A549 (cell line): Measurements from ENCODE around the gene GLB1L2. TPM values are rescaled to one million over a fixed set of nuclear protein-coding genes. Genes with fewer than 3 reads are reported as not detected.

Source experiments
- ATAC-seq, 2 experiments: fragments of 200-7000 bp in 1 of 2; fragments of >200 bp in 1 of 2; cut with Nextera tagmentation in 1 of 2; cut with Tn5 transposase in 1 of 2; 3 replicates each; pipeline versions ENCODE4 v1.8.0 to v1.9.1; 2018 to 2020; ENCODE audit warnings: mild to moderate bottlenecking in 1 of 2, moderate library complexity in 1 of 2
- CTCF ChIA-PET: fragments of 300-600 bp; sonication (Branson Sonifier 250); formaldehyde crosslinking; extraction: SDS; loops from one replicate; lab custom pipeline; 2021; ENCODE audit warnings: antibody characterized with exemption, inconsistent platforms; lab: Yijun Ruan, JAX
- POLR2A ChIA-PET: fragments of 350-600 bp; formaldehyde crosslinking; extraction: SDS; loops from one replicate; lab custom pipeline; 2021; ENCODE audit warnings: antibody characterized with exemption, inconsistent platforms; lab: Yijun Ruan, JAX
- DNase-seq, 2 experiments: peaks; one replicate each; pipeline versions ENCODE4 v3.0.0 to v3.0.0-alpha.2; 2011 to 2016; ENCODE audit warnings: low read depth in 1 of 2, low spot score in 1 of 2
- FAIRE-seq: peaks from 2 replicates; lab custom pipeline; 2011; peaks lifted over from hg19 to GRCh38; lab: Jason Lieb, UNC
- H3K27ac ChIP-seq, 2 experiments: fragments of >200 bp; sonication (Bioruptor Twin); formaldehyde crosslinking; 3 replicates each; pipeline ENCODE4 v1.5.1; 2016 to 2017
- H3K4me1 ChIP-seq: fragments of >200 bp; sonication (Bioruptor Twin); formaldehyde crosslinking; 3 replicates; pipeline ENCODE4 v1.6.1; 2016
- H3K4me2 ChIP-seq: fragments of >200 bp; sonication (Bioruptor Twin); formaldehyde crosslinking; 3 replicates; pipeline ENCODE4 v1.6.1; 2016
- H3K4me3 ChIP-seq: fragments of >200 bp; sonication (Bioruptor Twin); formaldehyde crosslinking; 3 replicates; pipeline ENCODE4 v1.5.1; 2016
- H3K9me3 ChIP-seq: fragments of >200 bp; sonication (Bioruptor Twin); formaldehyde crosslinking; 3 replicates; pipeline ENCODE4 v1.6.1; 2016
- CBX8 ChIP-seq: fragments of 200-600 bp; sonication (generic); IDR thresholded peaks from 2 replicates; pipeline ENCODE4 v1.6.1; 2016
- CEBPB ChIP-seq, 2 experiments: fragments of >200 bp in 1 of 2; sonication (Bioruptor Twin) in 1 of 2; formaldehyde crosslinking in 1 of 2; IDR thresholded peaks; 2 replicates each; pipeline ENCODE4 v1.6.1; 2012 to 2016
- CHD4 ChIP-seq: fragments of 200-600 bp; sonication (generic); IDR thresholded peaks from 2 replicates; pipeline ENCODE4 v1.6.1; 2016; ENCODE audit warnings: antibody characterized with exemption, mild to moderate bottlenecking, borderline replicate concordance
- EHF ChIP-seq: fragments of 250-450 bp; sonication (Bioruptor Pico); IDR thresholded peaks from 2 replicates; pipeline ENCODE4 v1.5.0; 2020; ENCODE audit warnings: mild to moderate bottlenecking
- ESRRA ChIP-seq: fragments of 150-350 bp; IDR thresholded peaks from 2 replicates; pipeline ENCODE4 v1.6.1; 2014; ENCODE audit warnings: mild to moderate bottlenecking, low read length, borderline replicate concordance
- FOXS1 ChIP-seq: fragments of 250-450 bp; sonication (Bioruptor Pico); IDR thresholded peaks from 2 replicates; pipeline ENCODE4 v1.5.0; 2020; ENCODE audit warnings: mild to moderate bottlenecking, moderate library complexity
- GATA3 ChIP-seq: IDR thresholded peaks from 2 replicates; pipeline ENCODE4 v1.6.1; 2012; ENCODE audit warnings: borderline replicate concordance
- HES2 ChIP-seq: fragments of >200 bp; sonication (Bioruptor Twin); formaldehyde crosslinking; IDR thresholded peaks from 2 replicates; pipeline ENCODE4 v1.6.1; 2016
- HEYL ChIP-seq: fragments of 250-450 bp; sonication (Bioruptor Pico); IDR thresholded peaks from 2 replicates; pipeline ENCODE4 v1.8.0; 2021; ENCODE audit warnings: mild to moderate bottlenecking, moderate library complexity
- HMGXB4 ChIP-seq: fragments of 250-450 bp; sonication (Bioruptor Pico); IDR thresholded peaks from 2 replicates; pipeline ENCODE4 v1.5.0; 2021; ENCODE audit warnings: mild to moderate bottlenecking, moderate library complexity, borderline replicate concordance
- JUNB ChIP-seq: fragments of >200 bp; sonication (Bioruptor Twin); formaldehyde crosslinking; IDR thresholded peaks from 2 replicates; pipeline ENCODE4 v1.6.1; 2016
- MAFK ChIP-seq: fragments of 450-650 bp; IDR thresholded peaks from 2 replicates; pipeline ENCODE4 v1.6.1; 2014; ENCODE audit not compliant: partially characterized antibody
- MAX ChIP-seq: IDR thresholded peaks from 2 replicates; pipeline ENCODE4 v1.6.1; 2012
- MAZ ChIP-seq: fragments of 150-350 bp; IDR thresholded peaks from 2 replicates; pipeline ENCODE4 v1.6.1; 2014; ENCODE audit warnings: antibody characterized with exemption, low read depth, low read length, borderline replicate concordance
- NFE2L2 ChIP-seq: fragments of 150-350 bp; conservative IDR thresholded peaks from 2 replicates; pipeline ENCODE4 v1.6.1; 2014; ENCODE audit warnings: low read length
- POLR2A ChIP-seq: IDR thresholded peaks from 2 replicates; pipeline ENCODE4 v1.6.1; 2012; ENCODE audit warnings: mild to moderate bottlenecking, low read length
- RAD21 ChIP-seq, 2 experiments: fragments of >200 bp in 1 of 2; sonication (Bioruptor Twin) in 1 of 2; formaldehyde crosslinking in 1 of 2; IDR thresholded peaks in 1 of 2; conservative IDR thresholded peaks in 1 of 2; 2 replicates in 1 of 2; 3 replicates in 1 of 2; pipeline ENCODE4 v1.6.1; 2012 to 2018; ENCODE audit warnings: inconsistent platforms in 1 of 2
- RARB ChIP-seq: fragments of 250-450 bp; sonication (Bioruptor Pico); IDR thresholded peaks from 2 replicates; pipeline ENCODE4 v1.8.0; 2021; ENCODE audit warnings: mild to moderate bottlenecking, moderate library complexity
- RNF2 ChIP-seq: fragments of 200-600 bp; sonication (generic); IDR thresholded peaks from 2 replicates; pipeline ENCODE4 v1.6.1; 2016; ENCODE audit warnings: low read depth, mild to moderate bottlenecking, antibody characterized with exemption, moderate library complexity, borderline replicate concordance
- SMC3 ChIP-seq: fragments of >200 bp; sonication (Bioruptor Twin); formaldehyde crosslinking; IDR thresholded peaks from 3 replicates; pipeline ENCODE4 v1.6.1; 2018; ENCODE audit warnings: inconsistent platforms
- SREBF2 ChIP-seq: fragments of 450-650 bp; IDR thresholded peaks from 2 replicates; pipeline ENCODE4 v1.6.1; 2014; ENCODE audit warnings: mild to moderate bottlenecking, moderate library complexity
- USF2 ChIP-seq: fragments of 450-650 bp; IDR thresholded peaks from 2 replicates; pipeline ENCODE4 v1.6.1; 2014; ENCODE audit warnings: antibody characterized with exemption
- ZC3H11A ChIP-seq: fragments of 450-650 bp; IDR thresholded peaks from 2 replicates; pipeline ENCODE4 v1.6.1; 2014; ENCODE audit warnings: antibody characterized with exemption, mild to moderate bottlenecking
- WGBS: methylation state at CpG from one replicate; pipeline ENCODE4 v1.1.6; 2017; ENCODE audit errors: missing lambda C conversion rate; 5-methylcytosine and 5-hydroxymethylcytosine counted together
- polyA plus RNA-seq, 4 experiments: library from polyadenylated mRNA; depleted of rRNA in 3 of 4; stranded (reverse); fragments of >200 nt; fragmentation: RNase III in 1 of 4; extraction: RNeasy Plus Mini Kit Qiagen cat#74134 plus additional on column Dnase treatment in 1 of 4; gene quantifications; 2 replicates in 3 of 4; 3 replicates in 1 of 4; pipeline ENCODE4 v1.2.3, GENCODE V29; 2011 to 2017

GLB1L2 gene
- polyA plus RNA-seq, 2 of the 4 experiments (the other 2 are of a cell fraction) = 1.1 to 3.5 TPM

- POLR2A ChIA-PET = no interaction called here
- DNase-seq (no peak), FAIRE-seq (no peak), ATAC-seq (no peak; a peak in 1 of 6 replicates)
- no peak overlapping the region for H3K4me3 ChIP-seq
- CTCF ChIA-PET = no interaction called here
- no peaks in the 10 kb centered on the region for H3K9me3 ChIP-seq
- WGBS = 49% methylated on average over 13 of the region's 15 CpGs
- H3K4me1 ChIP-seq = no peaks in the 10 kb centered on the region
- H3K27ac ChIP-seq = no peak overlapping the region
- H3K4me2 ChIP-seq = no peak overlapping the region
- no peak for TF ChIP-seq USF2
- no peak for TF ChIP-seq FOXS1 (CRISPR knock-in tag)
- TF ChIP-seq ESRRA = no peak
- TF ChIP-seq RARB (CRISPR knock-in tag) = no peak
Observed at GRCh38 chr11:134292661-134293060, 39.1 kb upstream of the GLB1L2 start.

- Histone ChIP-seq H3K27ac (no peak overlapping the region), H3K4me1 (no peaks in the 10 kb centered on the region), H3K9me3 (no peaks in the 10 kb centered on the region), H3K4me3 (no peak overlapping the region), H3K4me2 (no peak overlapping the region)
- CTCF ChIA-PET = no interaction called here
- TF ChIP-seq GATA3 (no peak), JUNB (no peak), NFE2L2 (no peak), ZC3H11A (no peak), RAD21 (conservative IDR thresholded peaks at IDR 0.05 in 1 of 2, IDR thresholded peaks at IDR 0.05 in 1 of 2) (no peak), MAZ (no peak), POLR2A (no peak), HMGXB4 (CRISPR knock-in tag) (no peak), HEYL (CRISPR knock-in tag) (no peak), RNF2 (no peak), CBX8 (no peak), CEBPB (IDR thresholded peaks at IDR 0.05) (no peak), EHF (CRISPR knock-in tag) (no peak), USF2 (no peak), MAX (no peak), CHD4 (no peak), HES2 (no peak), SREBF2 (no peak), MAFK (no peak), SMC3 (no peak)
- DNase-seq (no peak), ATAC-seq (no peak), FAIRE-seq (no peak)
- 49% methylated on average over 17 of the region's 20 CpGs for WGBS
- POLR2A ChIA-PET = no interaction called here
Observed at GRCh38 chr11:134293119-134294113, 38.4 kb upstream of the GLB1L2 start.
